PC-3 (cell line): ENCODE results near the gene SNX5. TPM values are rescaled to one million over a fixed set of nuclear protein-coding genes. Genes with fewer than 3 reads are reported as not detected.

Source experiments
- ATAC-seq: fragments of 200-7000 bp; cut with Tn5 transposase; 2 replicates; pipeline ENCODE4 v1.9.1; 2020; ENCODE audit warnings: mild to moderate bottlenecking, moderate library complexity
- BruUV-seq: library from RNA; stranded (reverse); fragments of 400-500 nt; replicated peaks from 2 replicates; lab custom pipeline; 2021; lab: Mats Ljungman, UMichigan
- CTCF ChIA-PET: fragments of 300-600 bp; sonication (Branson Sonifier 250); formaldehyde crosslinking; loops from one replicate; lab custom pipeline; 2022; ENCODE audit warnings: antibody characterized with exemption; lab: Charles Lee
- POLR2A ChIA-PET: fragments of 300-600 bp; sonication (Branson Sonifier 250); formaldehyde crosslinking; loops from one replicate; lab custom pipeline; 2022; ENCODE audit warnings: antibody characterized with exemption; ENCODE audit not compliant: unreplicated experiment; lab: Charles Lee
- DNase-seq: peaks from one replicate; pipeline ENCODE4 v3.0.0-alpha.2; 2015
- H2AFZ ChIP-seq: fragments of 300-600 bp; sonication (generic); 2 replicates; pipeline ENCODE4 v1.6.0; 2016; ENCODE audit warnings: antibody characterized with exemption, low read length
- H3F3A ChIP-seq: fragments of 300-600 bp; sonication (generic); one replicate; pipeline ENCODE4 v1.6.0; 2017; ENCODE audit warnings: antibody characterized with exemption, low read length, control low read depth, mild to moderate bottlenecking; ENCODE audit not compliant: unreplicated experiment
- H3K27ac ChIP-seq: fragments of 300-600 bp; sonication (generic); 2 replicates; pipeline ENCODE4 v1.5.1; 2016; ENCODE audit warnings: mild to moderate bottlenecking, low read length
- H3K27me3 ChIP-seq: fragments of 300-600 bp; sonication (generic); 2 replicates; pipeline ENCODE4 v1.6.1; 2016; ENCODE audit warnings: low read length, mixed read lengths
- H3K36me3 ChIP-seq: fragments of 300-600 bp; sonication (generic); 2 replicates; pipeline ENCODE4 v1.6.1; 2016; ENCODE audit warnings: low read depth, mixed run types, low read length, mixed read lengths
- H3K4me1 ChIP-seq: fragments of 300-600 bp; sonication (generic); 2 replicates; pipeline ENCODE4 v1.5.1; 2016; ENCODE audit warnings: low read length; ENCODE audit not compliant: insufficient read depth
- H3K4me2 ChIP-seq: fragments of 300-600 bp; sonication (generic); 2 replicates; pipeline ENCODE4 v1.6.0; 2016; ENCODE audit warnings: low read length
- H3K4me3 ChIP-seq: fragments of 300-600 bp; sonication (generic); 2 replicates; pipeline ENCODE4 v1.5.1; 2016; ENCODE audit warnings: mild to moderate bottlenecking, low read length, mixed read lengths
- H3K79me2 ChIP-seq: fragments of 300-600 bp; sonication (generic); 2 replicates; pipeline ENCODE4 v1.6.1; 2017; ENCODE audit warnings: low read length, mixed read lengths
- H3K9ac ChIP-seq: fragments of 300-600 bp; sonication (generic); 2 replicates; pipeline ENCODE4 v1.6.0; 2016; ENCODE audit warnings: mild to moderate bottlenecking, low read length
- H3K9me2 ChIP-seq: fragments of 300-600 bp; sonication (generic); replicated peaks from 2 replicates; pipeline ENCODE4 v1.6.1; 2016; ENCODE audit warnings: mixed run types, low read length, mixed read lengths
- H3K9me3 ChIP-seq: fragments of 300-600 bp; sonication (generic); 2 replicates; pipeline ENCODE4 v1.6.1; 2016; ENCODE audit warnings: low read length, mixed read lengths
- H4K20me1 ChIP-seq: fragments of 300-600 bp; sonication (generic); 2 replicates; pipeline ENCODE4 v1.6.1; 2016; ENCODE audit warnings: low read length, mixed read lengths
- CTCF ChIP-seq: fragments of 300-600 bp; sonication (generic); conservative IDR thresholded peaks from 2 replicates; pipeline ENCODE4 v1.5.1; 2017; ENCODE audit warnings: antibody characterized with exemption, low read depth, mild to moderate bottlenecking, low read length
- EZH2 ChIP-seq: fragments of 300-600 bp; sonication (generic); IDR thresholded peaks from one replicate; pipeline ENCODE4 v1.6.1; 2017; ENCODE audit warnings: antibody characterized with exemption, mild to moderate bottlenecking, low read length; ENCODE audit not compliant: unreplicated experiment
- EZH2phosphoT487 ChIP-seq: fragments of 300-600 bp; sonication (generic); IDR thresholded peaks from 2 replicates; pipeline ENCODE4 v1.6.1; 2018; ENCODE audit warnings: mild to moderate bottlenecking, antibody characterized with exemption, low read length, borderline replicate concordance
- intact Hi-C: fragments of 100-400 bp; cut with micrococcal nuclease; formaldehyde crosslinking; loops from 2 replicates; pipeline ENCODE4 v1.9.0; 2023
- total RNA-seq: library from RNA; depleted of rRNA; stranded (reverse); fragments of >200 nt; gene quantifications from 2 replicates; pipeline ENCODE4 v1.2.3, GENCODE V29; 2014

Gene SNX5
- total RNA-seq, 1 experiment from 2014 or later = 159 TPM

DNA sequence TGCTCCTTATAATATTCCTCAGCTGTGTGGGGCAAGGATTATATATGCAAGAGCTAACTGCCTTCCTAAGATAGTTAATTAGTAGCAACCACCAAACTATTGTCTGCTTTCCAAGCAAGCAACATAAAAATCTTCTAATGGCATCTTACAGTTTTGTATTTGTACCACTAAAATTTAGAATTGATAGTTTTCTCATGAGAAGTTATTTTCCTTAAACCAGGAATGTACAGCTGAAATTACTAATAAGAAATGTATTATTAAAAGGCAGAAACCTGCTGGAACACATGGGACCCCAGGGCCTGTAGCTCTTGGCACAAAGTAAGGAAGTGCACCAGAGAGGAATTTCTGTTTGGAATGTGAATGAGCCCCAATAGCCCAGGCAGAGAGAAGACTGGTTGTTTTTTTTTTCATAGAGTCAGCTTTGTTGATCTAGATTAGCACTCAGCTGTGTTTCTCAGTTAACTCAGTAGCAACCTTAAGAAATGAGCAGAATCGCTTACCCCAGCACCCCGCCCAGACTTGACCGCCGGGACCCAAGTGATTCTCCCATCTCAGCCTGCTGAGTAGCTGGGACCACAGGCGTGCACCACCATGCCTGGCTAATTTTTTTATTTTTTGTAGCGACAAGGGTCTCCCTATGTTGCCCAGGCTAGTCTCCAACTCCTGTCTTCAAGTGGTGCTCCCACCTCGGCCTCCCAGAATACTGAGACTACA, 2.9 kb upstream of the SNX5 start:
- ATAC-seq (no peak; the same call in 1 of the 2 replicates), DNase-seq (peak; percentile 46)
- TF ChIP-seq EZH2 (no peak), CTCF (no peak), EZH2phosphoT487 (no peak)
- CTCF ChIA-PET = interaction anchor here (1.3 kb wide), 1 partner anchor 20 kb away, joined by 8 read pairs; no protein-coding TSS in a partner anchor
- H3K4me3 ChIP-seq = peak overlapping the region; percentile 74
- H3K4me1 ChIP-seq = peaks cover 34% of the 10 kb centered on the region
- POLR2A ChIA-PET = no interaction called here
- intact Hi-C loops = no loop called here
- H3F3A ChIP-seq = no peaks in the 10 kb centered on the region
- peaks cover 29% of the 10 kb centered on the region for H4K20me1 ChIP-seq
- peaks cover 29% of the 10 kb centered on the region for H3K36me3 ChIP-seq
- H2AFZ ChIP-seq = no peak overlapping the region
- H3K9me3 ChIP-seq = no peaks in the 10 kb centered on the region
- no TSS peak for BruUV-seq
- peak overlapping the region; percentile 89 for H3K4me2 ChIP-seq
- no peaks in the 10 kb centered on the region for H3K9me2 ChIP-seq
- peak overlapping the region; percentile 99 for H3K9ac ChIP-seq
- H3K79me2 ChIP-seq = peaks cover 95% of the 10 kb centered on the region
- H3K27me3 ChIP-seq = no peaks in the 10 kb centered on the region
- H3K27ac ChIP-seq = no peak overlapping the region

DNA sequence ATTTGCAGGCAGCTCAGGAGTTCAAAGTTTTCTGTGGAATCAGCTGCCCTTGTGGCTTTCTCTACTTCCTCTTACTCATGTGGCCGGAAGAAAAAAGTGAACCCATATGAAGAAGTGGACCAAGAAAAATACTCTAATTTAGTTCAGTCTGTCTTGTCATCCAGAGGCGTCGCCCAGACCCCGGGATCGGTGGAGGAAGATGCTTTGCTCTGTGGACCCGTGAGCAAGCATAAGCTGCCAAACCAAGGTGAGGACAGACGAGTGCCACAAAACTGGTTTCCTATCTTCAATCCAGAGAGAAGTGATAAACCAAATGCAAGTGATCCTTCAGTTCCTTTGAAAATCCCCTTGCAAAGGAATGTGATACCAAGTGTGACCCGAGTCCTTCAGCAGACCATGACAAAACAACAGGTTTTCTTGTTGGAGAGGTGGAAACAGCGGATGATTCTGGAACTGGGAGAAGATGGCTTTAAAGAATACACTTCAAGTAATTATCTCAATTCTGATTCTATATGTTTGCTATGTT, 1.4 kb upstream of the SNX5 start:
- Histone ChIP-seq H3K27me3 (no peaks in the 10 kb centered on the region), H3K4me1 (peaks cover 49% of the 10 kb centered on the region), H2AFZ (peak overlapping the region; percentile 85), H3K9me2 (no peaks in the 10 kb centered on the region), H3K79me2 (peaks cover 98% of the 10 kb centered on the region), H3K9ac (peak overlapping the region; percentile 99), H3K9me3 (no peaks in the 10 kb centered on the region), H3K36me3 (peaks cover 29% of the 10 kb centered on the region), H3K27ac (peak overlapping the region; percentile 95), H4K20me1 (peaks cover 44% of the 10 kb centered on the region), H3K4me3 (peak overlapping the region; percentile 74), H3K4me2 (peak overlapping the region; percentile 89), H3F3A (no peaks in the 10 kb centered on the region)
- no peak for TF ChIP-seq EZH2
- no peak for TF ChIP-seq CTCF
- no peak for TF ChIP-seq EZH2phosphoT487
- intact Hi-C loops = loop anchor here (10.0 kb wide), 1 partner anchor 315 kb away; the partner anchor contains the start of gene ZNF133
- DNase-seq = peak; percentile 64
- POLR2A ChIA-PET = no interaction called here
- peak; percentile 2; the same call in 1 of the 2 replicates for ATAC-seq
- CTCF ChIA-PET = interaction anchor here (0.5 to 0.6 kb wide), 2 partner anchors 21 to 288 kb away, joined by 5 read pairs; partner anchors contain the start of gene RRBP1
- BruUV-seq = no TSS peak
